Measurements from ENCODE around the gene CTNND2.

The CTNND2 gene

GRCh38 chr5:11507156-11507910 lies 396.9 kb downstream of the CTNND2 start:
- no peak for DNase-seq (ENCODE audit: low spot score)
- TF ChIP-seq, protein P1, sequence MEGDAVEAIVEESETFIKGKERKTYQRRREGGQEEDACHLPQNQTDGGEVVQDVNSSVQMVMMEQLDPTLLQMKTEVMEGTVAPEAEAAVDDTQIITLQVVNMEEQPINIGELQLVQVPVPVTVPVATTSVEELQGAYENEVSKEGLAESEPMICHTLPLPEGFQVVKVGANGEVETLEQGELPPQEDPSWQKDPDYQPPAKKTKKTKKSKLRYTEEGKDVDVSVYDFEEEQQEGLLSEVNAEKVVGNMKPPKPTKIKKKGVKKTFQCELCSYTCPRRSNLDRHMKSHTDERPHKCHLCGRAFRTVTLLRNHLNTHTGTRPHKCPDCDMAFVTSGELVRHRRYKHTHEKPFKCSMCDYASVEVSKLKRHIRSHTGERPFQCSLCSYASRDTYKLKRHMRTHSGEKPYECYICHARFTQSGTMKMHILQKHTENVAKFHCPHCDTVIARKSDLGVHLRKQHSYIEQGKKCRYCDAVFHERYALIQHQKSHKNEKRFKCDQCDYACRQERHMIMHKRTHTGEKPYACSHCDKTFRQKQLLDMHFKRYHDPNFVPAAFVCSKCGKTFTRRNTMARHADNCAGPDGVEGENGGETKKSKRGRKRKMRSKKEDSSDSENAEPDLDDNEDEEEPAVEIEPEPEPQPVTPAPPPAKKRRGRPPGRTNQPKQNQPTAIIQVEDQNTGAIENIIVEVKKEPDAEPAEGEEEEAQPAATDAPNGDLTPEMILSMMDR (conservative IDR thresholded peaks at IDR 0.05; ENCODE audit: low read depth): no peak
- POLR2A ChIA-PET (ENCODE audit: low non-redundant PET): interaction anchor here (0.6 kb wide), 1 partner anchor 530 kb away, joined by 3 read pairs; no protein-coding TSS in a partner anchor
- no peak overlapping the region for H3K27ac ChIP-seq
- CTCF ChIA-PET: no interaction called here

DNA sequence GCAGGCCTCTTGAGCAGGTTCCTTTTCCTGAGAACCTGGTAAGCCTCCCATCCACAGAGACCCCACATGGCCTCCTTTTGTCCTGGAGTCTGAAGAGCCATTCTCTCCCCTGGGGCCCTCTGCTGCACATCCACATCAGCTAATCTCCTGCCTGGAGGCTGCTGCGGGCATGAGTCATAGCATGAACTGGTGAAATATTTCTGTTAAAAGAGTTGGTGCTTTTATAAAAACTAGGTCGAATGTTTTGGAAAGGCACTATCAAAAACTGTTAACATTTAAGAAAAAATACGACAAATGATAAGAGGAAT lies 399.4 kb downstream of the CTNND2 start:
- POLR2A ChIA-PET (ENCODE audit: low non-redundant PET): no interaction called here
- TF ChIP-seq, protein P1 (conservative IDR thresholded peaks at IDR 0.05; ENCODE audit: low read depth): no peak
- CTCF ChIA-PET: no interaction called here
- no peak overlapping the region for H3K27ac ChIP-seq
- no peak for DNase-seq (ENCODE audit: low spot score)

GRCh38 chr5:11504065-11504885 lies 400.0 kb downstream of the CTNND2 start:
- no peak overlapping the region for H3K27ac ChIP-seq
- ChIA-PET POLR2A (ENCODE audit: low non-redundant PET) (no interaction called here), CTCF (no interaction called here)
- TF ChIP-seq, protein P1 (conservative IDR thresholded peaks at IDR 0.05; ENCODE audit: low read depth): no peak
- DNase-seq (ENCODE audit: low spot score): no peak

DNA sequence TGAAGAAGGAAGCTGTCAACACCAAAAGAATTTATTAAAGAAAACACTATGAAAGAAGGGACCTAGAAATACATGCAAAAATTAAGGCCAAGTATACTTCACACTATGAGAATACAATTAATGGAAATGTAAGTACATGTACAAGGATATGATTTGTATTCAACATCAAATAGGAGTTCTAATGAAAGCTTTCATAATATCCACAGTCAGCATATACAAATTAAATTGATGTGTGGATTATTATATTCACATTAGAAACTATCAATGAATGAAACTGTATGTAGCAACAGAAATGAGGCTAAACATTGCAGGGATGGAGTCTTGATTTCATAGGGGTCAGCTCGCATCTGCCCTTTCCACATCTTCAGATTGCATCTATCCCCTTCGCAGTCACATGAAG lies 401.5 kb downstream of the CTNND2 start:
- POLR2A ChIA-PET (ENCODE audit: low non-redundant PET): no interaction called here
- no peak overlapping the region for H3K27ac ChIP-seq
- TF ChIP-seq, protein P1 (conservative IDR thresholded peaks at IDR 0.05; ENCODE audit: low read depth): no peak
- CTCF ChIA-PET: no interaction called here
- no peak for DNase-seq (ENCODE audit: low spot score)

GRCh38 chr5:11497651-11498050 lies 406.6 kb downstream of the CTNND2 start:
- TF ChIP-seq, protein P1 (conservative IDR thresholded peaks at IDR 0.05; ENCODE audit: low read depth): no peak
- POLR2A ChIA-PET (ENCODE audit: low non-redundant PET): no interaction called here
- DNase-seq (ENCODE audit: low spot score): no peak
- no peak overlapping the region for H3K27ac ChIP-seq
- CTCF ChIA-PET: no interaction called here

DNA sequence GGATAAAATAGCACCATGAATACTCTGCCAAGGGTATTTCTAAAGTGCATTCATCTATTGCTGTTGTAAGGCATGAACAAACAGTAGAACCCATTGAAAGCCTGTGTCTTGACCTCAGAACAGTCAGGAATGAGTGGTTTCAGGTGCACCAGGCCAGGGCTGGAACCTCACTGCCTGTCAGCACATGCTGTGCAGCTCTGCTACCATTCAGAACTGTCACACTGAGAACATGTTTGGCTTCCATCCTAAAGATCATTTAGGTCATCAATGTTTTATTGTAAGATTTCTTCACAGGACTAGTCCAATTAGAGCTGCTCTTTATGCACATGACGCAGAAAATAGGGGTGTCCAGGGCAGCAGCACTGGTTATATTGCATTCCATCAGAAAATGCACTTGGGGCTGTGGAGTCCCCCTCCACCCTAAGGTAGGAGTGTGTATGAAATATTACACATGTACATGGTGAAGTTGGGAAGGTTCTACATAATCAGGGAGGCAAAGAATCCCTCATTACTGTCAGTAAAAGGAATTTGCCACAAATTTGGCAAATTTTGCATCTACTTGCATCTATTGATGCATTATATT lies 408.0 kb downstream of the CTNND2 start:
- ChIA-PET CTCF (interaction anchor here (0.8 kb wide), 1 partner anchor 528 kb away, joined by 3 read pairs; no protein-coding TSS in a partner anchor), POLR2A (ENCODE audit: low non-redundant PET) (no interaction called here)
- H3K27ac ChIP-seq: no peak overlapping the region
- DNase-seq (ENCODE audit: low spot score): no peak
- TF ChIP-seq, protein P1 (conservative IDR thresholded peaks at IDR 0.05; ENCODE audit: low read depth): no peak

All from RWPE1 (cell line).